22Rv1 (cell line): Measurements from ENCODE around the gene RBMS1.

Experiments used
- CTCF ChIP-seq: fragments of 450-650 bp; IDR thresholded peaks from 2 replicates; pipeline ENCODE4 v1.5.1; 2017; ENCODE audit warnings: mild to moderate bottlenecking
- ZFX ChIP-seq: fragments of 450-650 bp; IDR thresholded peaks from 2 replicates; pipeline ENCODE4 v1.6.1; 2017; ENCODE audit warnings: antibody characterized with exemption, borderline replicate concordance

- TF ChIP-seq CTCF: no peak
- TF ChIP-seq ZFX: no peak
Observed at GRCh38 chr2:160411955-160412354, 81.7 kb downstream of the RBMS1 start.
